Activated CD4-positive, alpha-beta T cell treated with anti-CD3 and anti-CD28 coated beads for 36 hours (primary cell): ENCODE results near the gene TOMM22. TPM values are rescaled to one million over a fixed set of nuclear protein-coding genes. Genes with fewer than 3 reads are reported as not detected.
A peak's percentile ranks its signal among the peaks of the same experiment; 100 is the strongest.

Experiments used
- ATAC-seq: fragments of 200-7000 bp; cut with Tn5 transposase; one replicate; pipeline ENCODE4 v1.10.0; 2021; ENCODE audit warnings: mild to moderate bottlenecking, moderate library complexity
- CTCF ChIA-PET: fragments of 350-600 bp; sonication (Branson Sonifier 250); formaldehyde crosslinking; loops from one replicate; lab custom pipeline; 2021; ENCODE audit warnings: antibody characterized with exemption; lab: Charles Lee
- POLR2A ChIA-PET: fragments of 350-600 bp; sonication (Branson Sonifier 250); formaldehyde crosslinking; loops from one replicate; lab custom pipeline; 2021; ENCODE audit warnings: antibody characterized with exemption, inconsistent platforms; lab: Charles Lee
- DNase-seq: peaks from one replicate; pipeline ENCODE4 v3.0.0-alpha.2; 2020
- H3K27ac Mint-ChIP-seq: one replicate; pipeline ENCODE4 v1.8.0; 2021; ENCODE audit warnings: mixed read lengths
- H3K27me3 Mint-ChIP-seq: one replicate; pipeline ENCODE4 v1.8.0; 2021; ENCODE audit warnings: mixed read lengths
- H3K36me3 Mint-ChIP-seq: one replicate; pipeline ENCODE4 v1.8.0; 2021; ENCODE audit warnings: low read depth, mixed read lengths
- H3K4me1 Mint-ChIP-seq: one replicate; pipeline ENCODE4 v1.8.0; 2021; ENCODE audit warnings: mixed read lengths
- H3K4me3 Mint-ChIP-seq: one replicate; pipeline ENCODE4 v1.8.0; 2021; ENCODE audit warnings: mild to moderate bottlenecking, moderate library complexity, mixed read lengths
- H3K9me3 Mint-ChIP-seq: one replicate; pipeline ENCODE4 v1.8.0; 2021; ENCODE audit warnings: low read depth, mixed read lengths
- intact Hi-C, 2 experiments: fragments of 100-400 bp; cut with DNase I in 1 of 2; cut with micrococcal nuclease in 1 of 2; formaldehyde crosslinking; loops; one replicate each; pipeline versions ENCODE4 v1.14.2 to v1.15.1; 2022 to 2024; cut with DNase I, micrococcal nuclease
- total RNA-seq, 2 experiments: library from RNA; stranded (reverse); gene quantifications; one replicate each; pipeline ENCODE4 v1.2.3, GENCODE V29; 2021

TOMM22 gene
- total RNA-seq, 2 experiments from 2014 or later = 146 to 155 TPM

DNA sequence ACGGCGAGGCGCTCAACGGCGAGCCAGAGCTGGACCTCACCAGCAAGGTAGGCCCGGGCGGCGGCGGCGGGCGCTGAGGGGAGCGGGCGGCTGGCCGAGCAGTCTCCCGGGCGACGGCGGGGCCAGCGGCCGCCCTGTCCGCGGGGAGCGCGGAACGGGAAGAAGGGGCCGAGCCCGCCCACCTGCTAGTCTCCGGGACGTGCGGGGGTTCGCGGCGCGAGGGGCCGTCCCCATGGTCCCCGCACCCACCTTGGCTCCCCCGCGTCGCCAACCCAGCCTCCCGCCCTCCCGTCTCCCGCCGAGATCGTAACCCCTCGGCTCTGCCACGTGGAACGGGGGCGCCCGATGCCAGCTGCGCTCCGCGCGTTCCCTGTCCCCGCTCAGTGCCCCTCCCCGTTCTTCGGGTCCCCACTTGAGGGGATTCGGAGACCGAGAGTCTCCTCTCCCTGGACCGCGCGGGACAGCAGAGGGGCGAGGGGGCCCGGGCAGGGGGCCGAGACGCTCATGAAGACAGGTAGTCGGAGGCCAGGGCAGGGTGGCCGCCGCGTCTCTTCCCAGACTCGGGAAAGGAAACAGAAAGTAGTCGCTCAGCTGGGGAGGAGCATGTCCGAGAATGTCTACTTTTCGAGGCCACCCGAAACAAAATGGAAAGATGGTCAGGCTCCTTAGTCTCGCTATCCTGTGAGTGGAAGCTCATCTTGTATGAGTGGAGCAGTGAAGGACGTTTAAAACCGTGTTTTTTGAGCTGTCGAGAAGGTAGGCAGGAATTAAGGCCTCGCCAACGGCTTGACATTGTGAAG is 24.5 kb downstream of the TOMM22 start:
- peaks cover 61% of the 10 kb centered on the region for H3K4me1 Mint-ChIP-seq
- CTCF ChIA-PET = interaction anchor here (0.6 to 3.1 kb wide), 9 partner anchors 8 to 1473 kb away, joined by 3 to 13 read pairs (median 4); partner anchors contain the start of genes MIEF1 and TOMM22
- DNase-seq = peak; percentile 60
- intact Hi-C loops = loop anchor here in 1 of 2 experiments (5.0 to 10.0 kb wide), 3 partner anchors 281 to 1641 kb away; partner anchors contain the start of genes ADSL and ATF4
- H3K36me3 Mint-ChIP-seq = peaks cover 40% of the 10 kb centered on the region
- POLR2A ChIA-PET = interaction anchor here (0.6 to 1.2 kb wide), 5 partner anchors 8 to 722 kb away, joined by 3 to 7 read pairs (median 3); partner anchors contain the start of genes SOX10 and TOMM22
- no peaks in the 10 kb centered on the region for H3K27me3 Mint-ChIP-seq
- H3K4me3 Mint-ChIP-seq = peak overlapping the region; percentile 93
- no peak for ATAC-seq
- H3K9me3 Mint-ChIP-seq = no peaks in the 10 kb centered on the region
- H3K27ac Mint-ChIP-seq = peak overlapping the region; percentile 94

DNA sequence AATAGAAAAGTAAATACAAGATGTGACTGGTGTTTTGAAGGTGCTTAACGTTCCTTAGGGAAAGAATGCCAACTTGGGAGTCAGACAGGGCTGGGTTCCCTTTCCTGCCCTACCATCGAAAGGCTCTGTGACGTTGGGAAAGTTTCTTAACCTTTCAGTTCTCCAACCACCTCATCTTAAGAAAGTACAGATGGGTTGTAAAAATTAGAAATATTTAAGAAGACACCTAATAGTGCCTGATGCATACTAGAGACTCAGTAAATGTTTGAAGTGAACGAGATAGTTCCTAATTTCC is 25.1 kb downstream of the TOMM22 start:
- intact Hi-C loops = loop anchor here in 1 of 2 experiments (5.0 to 10.0 kb wide), 3 partner anchors 280 to 1640 kb away; partner anchors contain the start of genes ADSL and ATF4
- no peak for ATAC-seq
- POLR2A ChIA-PET = interaction anchor here (1.2 kb wide), 1 partner anchor 48 kb away, joined by 4 read pairs; no protein-coding TSS in a partner anchor
- DNase-seq = no peak
- peak overlapping the region; percentile 94 for H3K27ac Mint-ChIP-seq
- H3K4me3 Mint-ChIP-seq = peak overlapping the region; percentile 93
- peaks cover 41% of the 10 kb centered on the region for H3K36me3 Mint-ChIP-seq
- no peaks in the 10 kb centered on the region for H3K9me3 Mint-ChIP-seq
- peaks cover 56% of the 10 kb centered on the region for H3K4me1 Mint-ChIP-seq
- no peaks in the 10 kb centered on the region for H3K27me3 Mint-ChIP-seq
- CTCF ChIA-PET = interaction anchor here (0.6 to 3.1 kb wide), 6 partner anchors 9 to 840 kb away, joined by 3 to 13 read pairs (median 4); partner anchors contain the start of gene TOMM22

DNA sequence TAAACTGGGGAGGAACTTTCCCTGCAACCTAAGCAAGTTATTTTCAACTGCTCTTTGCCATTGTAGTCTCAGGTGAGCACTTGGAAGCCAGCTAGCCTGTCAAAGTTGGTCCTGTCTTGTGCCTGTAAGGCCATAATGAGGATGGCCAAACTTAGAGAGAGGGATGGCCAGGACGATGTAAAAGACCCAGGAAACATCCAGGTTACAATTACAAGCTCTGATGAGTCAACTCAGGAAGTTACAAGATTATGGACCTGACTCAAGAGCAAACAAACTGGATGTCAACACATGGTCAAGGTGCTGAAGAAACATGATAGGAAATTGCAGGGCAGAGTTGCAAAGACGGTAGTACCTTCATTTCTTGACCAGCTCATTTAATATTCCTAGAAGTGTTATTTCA is 25.6 kb downstream of the TOMM22 start:
- POLR2A ChIA-PET = no interaction called here
- DNase-seq = no peak
- Mint-ChIP-seq H3K9me3 (no peaks in the 10 kb centered on the region), H3K27me3 (no peaks in the 10 kb centered on the region), H3K4me3 (peak overlapping the region; percentile 93), H3K4me1 (peaks cover 60% of the 10 kb centered on the region), H3K36me3 (peaks cover 46% of the 10 kb centered on the region), H3K27ac (peak overlapping the region; percentile 94)
- intact Hi-C loops = loop anchor here in 1 of 2 experiments (5.0 to 10.0 kb wide), 3 partner anchors 280 to 1640 kb away; partner anchors contain the start of genes ADSL and ATF4
- ATAC-seq = no peak
- CTCF ChIA-PET = interaction anchor here (0.6 to 3.1 kb wide), 8 partner anchors 9 to 840 kb away, joined by 3 to 13 read pairs (median 4); partner anchors contain the start of gene TOMM22

DNA sequence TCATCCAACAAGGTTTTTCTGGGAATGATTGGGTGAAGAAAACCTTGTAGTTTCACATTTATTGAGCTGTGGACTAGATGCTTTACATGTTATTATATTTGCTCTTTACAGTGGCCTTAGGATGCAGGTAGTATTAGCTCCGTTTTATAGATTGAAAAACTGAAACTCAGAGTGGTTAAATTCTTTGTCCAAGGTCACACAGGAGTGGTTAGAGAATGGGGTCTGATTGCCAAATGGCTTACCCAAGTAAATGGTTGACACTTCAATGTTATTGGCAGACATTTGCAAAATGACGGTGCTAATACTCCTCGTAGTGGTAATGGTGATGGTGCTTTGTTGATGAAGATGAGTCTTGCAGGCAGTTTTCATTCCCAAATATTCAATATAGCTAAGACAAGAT is 26.2 kb downstream of the TOMM22 start:
- H3K27me3 Mint-ChIP-seq = no peaks in the 10 kb centered on the region
- intact Hi-C loops = loop anchor here in 1 of 2 experiments (5.0 to 10.0 kb wide), 3 partner anchors 279 to 1639 kb away; partner anchors contain the start of genes ADSL and ATF4
- POLR2A ChIA-PET = interaction anchor here (0.5 kb wide), 1 partner anchor 571 kb away, joined by 3 read pairs; no protein-coding TSS in a partner anchor
- H3K4me1 Mint-ChIP-seq = peaks cover 66% of the 10 kb centered on the region
- H3K36me3 Mint-ChIP-seq = peaks cover 51% of the 10 kb centered on the region
- CTCF ChIA-PET = interaction anchor here (1.0 to 3.1 kb wide), 5 partner anchors 14 to 812 kb away, joined by 3 to 9 read pairs (median 4); no protein-coding TSS in a partner anchor
- no peak for ATAC-seq
- H3K27ac Mint-ChIP-seq = peak overlapping the region; percentile 94
- no peak for DNase-seq
- no peaks in the 10 kb centered on the region for H3K9me3 Mint-ChIP-seq
- H3K4me3 Mint-ChIP-seq = peak overlapping the region; percentile 93

DNA sequence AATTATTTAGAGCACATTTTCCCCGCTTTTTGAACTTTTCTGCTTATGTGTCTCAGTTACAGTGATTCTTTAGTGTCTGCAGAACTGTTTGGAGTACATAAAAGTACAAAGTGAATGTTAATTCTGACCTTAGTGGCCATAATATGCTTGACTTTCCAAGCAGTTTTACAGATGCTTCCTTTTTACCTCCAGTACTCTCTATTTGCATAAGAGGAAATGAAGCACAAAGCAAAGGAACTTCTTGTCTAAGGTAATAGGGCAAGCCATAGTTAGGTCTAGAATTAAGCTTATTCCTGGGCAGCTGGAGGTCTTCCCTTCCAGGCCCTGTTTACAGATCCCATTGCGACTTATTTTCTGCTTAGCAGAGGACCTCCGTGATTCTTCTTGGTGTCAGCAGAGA is 27.5 kb downstream of the TOMM22 start:
- no peak for ATAC-seq
- intact Hi-C loops = loop anchor here in 1 of 2 experiments (5.0 to 10.0 kb wide), 3 partner anchors 278 to 1638 kb away; partner anchors contain the start of genes ADSL and ATF4
- H3K4me1 Mint-ChIP-seq = peaks cover 72% of the 10 kb centered on the region
- CTCF ChIA-PET = interaction anchor here (0.6 to 1.4 kb wide), 4 partner anchors 9 to 394 kb away, joined by 3 to 5 read pairs (median 4); no protein-coding TSS in a partner anchor
- no peaks in the 10 kb centered on the region for H3K9me3 Mint-ChIP-seq
- H3K27me3 Mint-ChIP-seq = no peaks in the 10 kb centered on the region
- peaks cover 56% of the 10 kb centered on the region for H3K36me3 Mint-ChIP-seq
- no peak overlapping the region for H3K4me3 Mint-ChIP-seq
- DNase-seq = no peak
- POLR2A ChIA-PET = no interaction called here
- no peak overlapping the region for H3K27ac Mint-ChIP-seq

DNA sequence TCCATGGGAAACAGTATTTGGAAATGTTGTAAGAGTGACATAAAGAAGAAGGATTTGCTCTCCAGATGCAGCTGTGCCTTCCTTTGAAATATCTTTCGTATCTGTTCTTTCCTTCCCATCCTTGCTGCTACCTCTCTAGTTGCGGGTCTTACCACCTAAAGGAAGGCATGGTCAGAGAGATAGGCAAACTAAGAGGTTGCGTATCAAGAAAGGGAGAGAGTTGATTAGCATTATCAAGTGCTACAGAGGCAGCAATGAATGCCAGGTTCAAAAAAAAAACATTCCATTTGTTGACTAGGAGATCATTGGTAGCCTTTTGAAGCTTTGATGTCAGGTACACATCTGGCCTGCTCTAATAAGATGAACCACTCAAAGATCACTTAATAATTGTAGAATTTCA is 28.6 kb downstream of the TOMM22 start:
- Mint-ChIP-seq H3K9me3 (no peaks in the 10 kb centered on the region), H3K4me1 (peaks cover 73% of the 10 kb centered on the region), H3K27ac (peak overlapping the region; percentile 35), H3K4me3 (no peak overlapping the region), H3K27me3 (no peaks in the 10 kb centered on the region), H3K36me3 (peaks cover 60% of the 10 kb centered on the region)
- ChIA-PET POLR2A (no interaction called here), CTCF (interaction anchor here (1.4 kb wide), 1 partner anchor 23 kb away, joined by 4 read pairs; no protein-coding TSS in a partner anchor)
- ATAC-seq (no peak), DNase-seq (no peak)
- intact Hi-C loops = no loop called here

DNA sequence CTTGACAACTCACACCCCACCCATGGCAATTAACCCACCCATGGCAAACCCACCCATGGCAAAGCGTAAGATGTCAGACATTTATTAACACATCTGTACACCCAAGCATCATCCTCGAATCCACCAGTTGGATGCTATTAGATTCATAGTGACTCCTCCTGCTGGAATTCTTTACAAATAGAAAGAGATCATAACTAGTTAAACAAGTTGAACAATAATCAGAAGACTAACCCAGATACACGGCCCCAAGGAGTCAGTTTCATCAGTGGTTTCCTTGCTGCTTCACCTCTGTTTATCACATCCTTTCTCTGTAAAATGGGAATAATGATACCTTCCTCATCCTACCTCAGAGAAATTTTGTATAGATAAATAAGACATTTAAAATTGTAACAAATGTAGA is 29.1 kb downstream of the TOMM22 start:
- H3K27me3 Mint-ChIP-seq = no peaks in the 10 kb centered on the region
- POLR2A ChIA-PET = no interaction called here

DNA sequence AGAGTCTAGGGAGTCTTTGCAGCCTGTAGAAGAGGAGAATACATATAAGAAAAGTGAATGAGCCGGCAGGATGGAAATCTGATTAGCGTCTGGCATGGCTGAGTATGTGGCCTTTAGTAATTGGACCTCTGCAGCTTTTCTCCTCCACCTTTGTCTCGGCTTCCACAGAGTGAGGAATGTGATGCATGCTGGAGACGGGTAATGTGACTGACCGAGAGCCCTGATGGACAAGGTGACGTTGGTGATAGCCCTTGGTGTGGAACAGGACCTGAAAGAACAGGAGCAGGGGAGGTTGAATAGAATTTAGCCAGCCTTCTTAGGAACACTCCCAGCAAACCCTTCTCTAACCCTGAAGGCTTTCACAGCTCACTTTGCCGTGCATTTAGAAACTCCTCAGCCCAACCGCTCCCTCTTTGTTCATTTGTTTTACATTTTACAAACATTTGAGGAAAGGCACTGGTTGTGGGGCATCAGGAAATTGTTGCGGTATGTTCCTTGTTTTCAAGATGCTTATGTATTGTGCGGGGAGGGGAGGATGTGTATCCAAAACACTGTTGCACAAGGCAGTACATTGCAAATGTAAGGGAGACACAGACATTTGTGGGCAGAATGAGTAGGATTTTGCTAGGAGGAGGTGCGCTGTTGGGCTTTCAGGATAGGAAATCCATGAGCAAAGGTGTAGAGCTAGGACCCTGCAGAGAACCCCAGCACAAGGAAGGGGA is 30.9 kb downstream of the TOMM22 start:
- no peak for ATAC-seq
- Mint-ChIP-seq H3K4me3 (no peak overlapping the region), H3K36me3 (peaks cover 56% of the 10 kb centered on the region), H3K27ac (peak overlapping the region; percentile 44), H3K4me1 (peaks cover 67% of the 10 kb centered on the region), H3K27me3 (no peaks in the 10 kb centered on the region), H3K9me3 (no peaks in the 10 kb centered on the region)
- ChIA-PET POLR2A (interaction anchor here (1.4 kb wide), 1 partner anchor 12 kb away, joined by 4 read pairs; no protein-coding TSS in a partner anchor), CTCF (interaction anchor here (0.6 to 1.4 kb wide), 2 partner anchors 16 to 301 kb away, joined by 3 read pairs; no protein-coding TSS in a partner anchor)
- no peak for DNase-seq
- intact Hi-C loops = no loop called here

More for the DNA sequence above, 29.1 kb downstream of the TOMM22 start:
- H3K9me3 Mint-ChIP-seq = no peaks in the 10 kb centered on the region
- no peak for ATAC-seq
- intact Hi-C loops = no loop called here
- peak overlapping the region; percentile 52 for H3K27ac Mint-ChIP-seq
- H3K4me3 Mint-ChIP-seq = no peak overlapping the region
- H3K4me1 Mint-ChIP-seq = peaks cover 75% of the 10 kb centered on the region
- peaks cover 60% of the 10 kb centered on the region for H3K36me3 Mint-ChIP-seq
- CTCF ChIA-PET = no interaction called here
- DNase-seq = no peak

DNA sequence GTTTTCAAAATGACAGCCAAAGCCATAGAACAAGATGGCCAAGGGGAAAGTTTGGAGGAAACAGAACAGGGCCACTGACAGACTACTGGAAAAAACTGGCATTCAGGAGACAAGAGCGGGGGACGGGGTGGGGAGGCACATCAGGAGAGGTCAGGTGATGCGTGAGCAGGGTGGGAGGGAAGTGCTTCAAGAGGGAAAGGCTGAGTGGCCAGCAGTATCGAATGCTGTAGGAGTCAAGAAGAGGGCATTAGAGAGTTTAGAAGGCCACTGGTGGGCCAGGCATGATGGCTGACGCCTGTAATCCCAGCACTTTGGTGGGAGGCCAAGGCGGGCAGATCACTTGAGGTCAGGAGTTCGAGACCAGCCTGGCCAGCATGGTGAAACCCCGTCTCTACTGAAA is 32.2 kb downstream of the TOMM22 start:
- POLR2A ChIA-PET = no interaction called here
- Mint-ChIP-seq H3K27ac (no peak overlapping the region), H3K36me3 (peaks cover 48% of the 10 kb centered on the region), H3K4me1 (peaks cover 61% of the 10 kb centered on the region), H3K27me3 (no peaks in the 10 kb centered on the region), H3K4me3 (no peak overlapping the region), H3K9me3 (no peaks in the 10 kb centered on the region)
- CTCF ChIA-PET = interaction anchor here (0.6 to 1.3 kb wide), 2 partner anchors 22 to 626 kb away, joined by 3 read pairs; no protein-coding TSS in a partner anchor
- ATAC-seq = no peak
- intact Hi-C loops = loop anchor here in 1 of 2 experiments (2.0 kb wide), 1 partner anchor 27 kb away; no protein-coding TSS in a partner anchor
- no peak for DNase-seq

DNA sequence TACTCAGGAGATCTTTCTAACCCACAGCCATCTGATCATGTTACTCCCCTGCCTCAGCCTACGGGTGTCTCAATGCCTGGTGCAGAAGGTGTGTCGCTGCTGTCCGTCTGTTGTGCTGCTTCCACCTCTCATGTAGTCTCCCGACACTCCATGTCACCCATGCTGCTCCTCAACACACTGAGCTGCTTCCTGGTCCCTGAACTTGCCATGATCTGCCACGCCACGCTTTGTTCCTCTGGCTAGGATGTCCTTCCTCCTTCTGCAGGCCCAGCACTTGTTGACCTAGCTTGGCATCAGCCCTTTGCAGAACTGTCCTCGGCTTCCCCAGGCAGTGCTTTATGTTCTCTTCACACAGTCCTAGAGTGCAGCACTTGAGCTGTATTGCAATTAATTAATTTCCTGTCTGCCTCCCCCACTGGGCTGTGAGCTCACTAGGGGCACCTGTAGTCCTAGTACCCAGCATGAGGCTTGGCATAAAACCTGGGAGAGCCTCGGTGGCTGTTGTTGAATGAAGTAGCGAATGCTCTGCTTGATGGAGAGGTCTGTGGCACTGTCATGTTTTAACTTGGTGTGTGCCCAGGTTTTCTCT is 33.5 kb downstream of the TOMM22 start:
- ChIA-PET CTCF (interaction anchor here (1.0 to 1.3 kb wide), 2 partner anchors 10 to 20 kb away, joined by 3 to 4 read pairs; no protein-coding TSS in a partner anchor), POLR2A (interaction anchor here (0.9 kb wide), 1 partner anchor 10 kb away, joined by 3 read pairs; the partner anchor contains the start of gene GTPBP1)
- Mint-ChIP-seq H3K4me1 (peaks cover 50% of the 10 kb centered on the region), H3K4me3 (no peak overlapping the region), H3K27ac (peak overlapping the region; percentile 23), H3K36me3 (peaks cover 40% of the 10 kb centered on the region), H3K9me3 (no peaks in the 10 kb centered on the region), H3K27me3 (no peaks in the 10 kb centered on the region)
- DNase-seq (no peak), ATAC-seq (no peak)
- intact Hi-C loops = loop anchor here in 1 of 2 experiments (2.0 kb wide), 1 partner anchor 26 kb away; no protein-coding TSS in a partner anchor
